ENCODE measurements around the gene CCDC85A.

CCDC85A gene

DNA sequence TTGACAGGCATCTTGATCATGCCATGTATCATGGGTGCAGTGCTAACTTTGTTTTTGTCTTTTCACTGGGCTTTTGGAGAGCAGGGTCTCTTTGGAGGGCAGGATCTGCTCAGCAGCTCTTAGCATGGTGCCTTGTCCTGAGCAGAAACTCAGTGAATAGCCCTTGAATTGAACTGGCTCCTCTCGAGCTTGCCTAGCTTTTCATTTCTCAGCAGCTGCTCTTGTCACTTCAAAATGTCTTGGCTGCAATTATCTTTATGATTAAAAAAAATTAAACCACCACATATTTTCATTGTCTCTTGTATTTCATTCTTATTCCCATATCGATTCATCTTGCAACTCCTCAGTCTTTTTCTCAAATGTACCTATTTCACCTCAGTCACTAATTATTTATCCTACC lies 50.5 kb downstream of the CCDC85A start:
- no peak overlapping the region for H3K4me3 ChIP-seq
- H3K9ac ChIP-seq (ENCODE audit: insufficient read length): no peak overlapping the region
- no peaks in the 10 kb centered on the region for H3K36me3 ChIP-seq (ENCODE audit: insufficient read depth, low read length)
- DNase-seq (ENCODE audit: low read depth, low spot score): no peak
- TF ChIP-seq FOXP2 (optimal IDR thresholded peaks at IDR 0.05; ENCODE audit: control extremely low read depth, extremely low read length, insufficient read depth) (no peak), POLR2AphosphoS5 (IDR thresholded peaks at IDR 0.05; ENCODE audit: borderline replicate concordance, low read depth, low read length) (no peak), EZH2 (IDR thresholded peaks at IDR 0.05) (no peak)
- H3K27ac ChIP-seq: no peak overlapping the region
- no peaks in the 10 kb centered on the region for H3K9me3 ChIP-seq (ENCODE audit: low read depth, low read length)

DNA sequence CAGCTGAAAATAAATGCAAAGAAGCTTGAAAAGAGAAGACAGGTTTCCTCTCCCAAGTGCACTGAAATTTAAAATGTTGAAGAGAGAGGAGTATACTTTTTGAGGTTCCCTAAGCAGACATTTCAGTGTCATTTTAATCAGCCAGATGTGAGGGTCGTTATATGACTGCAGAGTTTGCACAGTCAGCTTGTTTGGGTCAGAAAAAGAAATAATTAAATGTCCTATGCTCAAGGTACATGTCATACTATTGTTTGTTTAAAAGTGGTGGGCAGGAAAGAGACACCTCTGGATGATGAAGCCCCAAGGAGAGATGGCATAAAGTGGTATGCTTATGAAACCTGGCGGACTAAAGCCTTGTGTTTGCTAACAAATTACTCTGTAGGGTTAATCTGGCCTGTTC lies 55.2 kb downstream of the CCDC85A start:
- Histone ChIP-seq H3K9me3 (ENCODE audit: low read depth, low read length) (no peaks in the 10 kb centered on the region), H3K36me3 (ENCODE audit: insufficient read depth, low read length) (no peaks in the 10 kb centered on the region), H3K27ac (no peak overlapping the region), H3K4me3 (no peak overlapping the region), H3K9ac (ENCODE audit: insufficient read length) (no peak overlapping the region)
- TF ChIP-seq POLR2AphosphoS5 (IDR thresholded peaks at IDR 0.05; ENCODE audit: borderline replicate concordance, low read depth, low read length) (no peak), FOXP2 (optimal IDR thresholded peaks at IDR 0.05; ENCODE audit: control extremely low read depth, extremely low read length, insufficient read depth) (no peak), EZH2 (IDR thresholded peaks at IDR 0.05) (no peak)
- no peak for DNase-seq (ENCODE audit: low read depth, low spot score)

DNA sequence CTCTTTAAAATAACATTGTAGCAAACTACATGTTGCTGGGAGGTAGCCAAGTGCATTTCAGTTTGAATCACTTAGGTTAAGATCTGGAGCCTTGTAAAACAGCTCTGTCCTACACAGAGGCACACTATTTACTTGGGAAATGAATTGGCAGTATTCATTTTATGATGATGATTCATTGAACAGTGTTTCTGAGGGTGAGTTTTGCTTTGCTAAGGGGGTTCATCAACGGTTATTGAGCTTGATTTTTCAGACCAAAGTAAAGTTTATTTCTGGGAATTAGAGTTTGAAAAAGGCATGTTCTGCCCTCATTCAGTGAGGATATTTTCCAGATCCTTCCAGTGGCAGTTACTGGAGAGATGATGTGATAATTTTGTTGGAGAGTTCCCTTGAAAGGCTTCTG lies 55.6 kb downstream of the CCDC85A start:
- no peak overlapping the region for H3K27ac ChIP-seq
- H3K36me3 ChIP-seq (ENCODE audit: insufficient read depth, low read length): no peaks in the 10 kb centered on the region
- no peaks in the 10 kb centered on the region for H3K9me3 ChIP-seq (ENCODE audit: low read depth, low read length)
- H3K4me3 ChIP-seq: no peak overlapping the region
- no peak overlapping the region for H3K9ac ChIP-seq (ENCODE audit: insufficient read length)
- no peak for TF ChIP-seq EZH2 (IDR thresholded peaks at IDR 0.05)
- no peak for TF ChIP-seq FOXP2 (optimal IDR thresholded peaks at IDR 0.05; ENCODE audit: control extremely low read depth, extremely low read length, insufficient read depth)
- TF ChIP-seq POLR2AphosphoS5 (IDR thresholded peaks at IDR 0.05; ENCODE audit: borderline replicate concordance, low read depth, low read length): no peak
- DNase-seq (ENCODE audit: low read depth, low spot score): no peak

DNA sequence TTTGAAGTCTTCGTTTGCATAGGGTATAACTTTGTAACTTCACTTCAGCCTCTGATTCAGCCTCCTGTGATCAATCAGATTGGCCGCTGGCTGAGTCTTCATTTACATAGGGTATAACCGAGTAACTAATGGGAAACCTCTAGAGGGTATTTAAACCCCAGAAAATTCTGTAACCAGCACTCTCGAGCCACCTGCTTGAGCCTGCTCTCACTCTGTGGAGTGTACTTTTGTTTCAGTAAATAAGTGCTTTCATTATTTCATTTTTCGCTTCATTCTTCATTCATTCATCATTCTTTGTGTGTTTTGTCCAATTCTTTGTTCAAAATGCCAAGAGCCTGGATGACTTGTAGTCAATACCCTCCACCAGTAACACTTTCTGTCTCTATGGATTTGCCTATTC lies 56.4 kb downstream of the CCDC85A start:
- TF ChIP-seq POLR2AphosphoS5 (IDR thresholded peaks at IDR 0.05; ENCODE audit: borderline replicate concordance, low read depth, low read length) (no peak), EZH2 (IDR thresholded peaks at IDR 0.05) (no peak), FOXP2 (optimal IDR thresholded peaks at IDR 0.05; ENCODE audit: control extremely low read depth, extremely low read length, insufficient read depth) (no peak)
- H3K4me3 ChIP-seq: no peak overlapping the region
- DNase-seq (ENCODE audit: low read depth, low spot score): no peak
- no peaks in the 10 kb centered on the region for H3K36me3 ChIP-seq (ENCODE audit: insufficient read depth, low read length)
- no peak overlapping the region for H3K9ac ChIP-seq (ENCODE audit: insufficient read length)
- no peak overlapping the region for H3K27ac ChIP-seq
- H3K9me3 ChIP-seq (ENCODE audit: low read depth, low read length): no peaks in the 10 kb centered on the region

DNA sequence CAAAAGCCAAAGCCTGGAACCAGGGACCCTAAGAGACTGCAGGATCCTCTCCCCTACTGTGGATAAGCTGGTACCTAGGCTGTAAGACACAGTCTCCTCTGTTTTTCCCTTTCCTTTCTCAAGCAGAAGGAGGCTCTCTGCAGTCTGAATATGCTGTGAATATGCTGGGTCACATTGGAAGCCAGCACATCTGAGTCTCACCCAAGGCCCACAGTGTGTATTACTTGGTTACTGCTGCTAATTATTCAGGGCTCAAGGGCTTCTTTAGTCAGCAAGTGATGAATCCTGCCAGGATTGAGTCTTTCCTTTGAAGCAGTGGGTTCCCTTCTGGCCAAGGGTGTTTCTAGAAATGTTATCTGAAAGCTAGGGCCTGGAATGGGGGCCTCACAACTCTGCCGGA lies 60.7 kb downstream of the CCDC85A start:
- Histone ChIP-seq H3K9ac (ENCODE audit: insufficient read length) (no peak overlapping the region), H3K27ac (no peak overlapping the region), H3K36me3 (ENCODE audit: insufficient read depth, low read length) (no peaks in the 10 kb centered on the region), H3K9me3 (ENCODE audit: low read depth, low read length) (no peaks in the 10 kb centered on the region), H3K4me3 (no peak overlapping the region)
- no peak for DNase-seq (ENCODE audit: low read depth, low spot score)
- TF ChIP-seq EZH2 (IDR thresholded peaks at IDR 0.05) (no peak), POLR2AphosphoS5 (IDR thresholded peaks at IDR 0.05; ENCODE audit: borderline replicate concordance, low read depth, low read length) (no peak), FOXP2 (optimal IDR thresholded peaks at IDR 0.05; ENCODE audit: control extremely low read depth, extremely low read length, insufficient read depth) (no peak)

DNA sequence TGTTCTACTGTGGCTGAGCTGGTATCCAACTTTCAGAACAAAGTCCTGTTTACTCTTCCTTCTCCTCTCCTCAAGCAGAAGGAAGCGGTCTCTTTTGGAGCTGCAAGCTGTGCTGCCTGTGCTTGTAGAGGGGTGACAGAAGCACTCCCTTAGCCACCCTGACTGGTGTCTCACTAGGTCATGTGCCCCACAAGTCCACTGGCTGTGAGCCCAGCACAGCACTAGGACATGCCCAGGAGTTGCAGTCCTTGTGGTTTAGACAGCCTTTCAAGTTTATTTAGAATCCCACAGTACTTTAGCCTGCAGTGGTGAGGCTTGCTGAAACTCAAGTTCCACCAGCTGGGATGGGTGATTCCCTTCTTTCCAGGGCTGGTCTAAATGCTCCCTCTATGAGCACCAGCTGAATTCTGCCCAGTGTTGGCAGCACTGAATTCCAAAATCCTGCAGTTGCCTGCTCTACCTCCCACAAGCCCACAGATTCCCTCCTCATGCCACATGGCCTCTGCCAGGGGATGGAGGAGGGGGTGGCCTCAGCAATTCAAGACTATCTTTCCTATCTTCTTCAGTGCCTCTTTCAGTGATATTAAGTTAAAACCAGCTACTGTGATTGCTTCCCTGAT lies 61.2 kb downstream of the CCDC85A start:
- H3K4me3 ChIP-seq: no peak overlapping the region
- DNase-seq (ENCODE audit: low read depth, low spot score): no peak
- H3K9me3 ChIP-seq (ENCODE audit: low read depth, low read length): no peaks in the 10 kb centered on the region
- no peak overlapping the region for H3K27ac ChIP-seq
- no peak overlapping the region for H3K9ac ChIP-seq (ENCODE audit: insufficient read length)
- no peak for TF ChIP-seq FOXP2 (optimal IDR thresholded peaks at IDR 0.05; ENCODE audit: control extremely low read depth, extremely low read length, insufficient read depth)
- TF ChIP-seq POLR2AphosphoS5 (IDR thresholded peaks at IDR 0.05; ENCODE audit: borderline replicate concordance, low read depth, low read length): no peak
- TF ChIP-seq EZH2 (IDR thresholded peaks at IDR 0.05): no peak
- H3K36me3 ChIP-seq (ENCODE audit: insufficient read depth, low read length): no peaks in the 10 kb centered on the region

DNA sequence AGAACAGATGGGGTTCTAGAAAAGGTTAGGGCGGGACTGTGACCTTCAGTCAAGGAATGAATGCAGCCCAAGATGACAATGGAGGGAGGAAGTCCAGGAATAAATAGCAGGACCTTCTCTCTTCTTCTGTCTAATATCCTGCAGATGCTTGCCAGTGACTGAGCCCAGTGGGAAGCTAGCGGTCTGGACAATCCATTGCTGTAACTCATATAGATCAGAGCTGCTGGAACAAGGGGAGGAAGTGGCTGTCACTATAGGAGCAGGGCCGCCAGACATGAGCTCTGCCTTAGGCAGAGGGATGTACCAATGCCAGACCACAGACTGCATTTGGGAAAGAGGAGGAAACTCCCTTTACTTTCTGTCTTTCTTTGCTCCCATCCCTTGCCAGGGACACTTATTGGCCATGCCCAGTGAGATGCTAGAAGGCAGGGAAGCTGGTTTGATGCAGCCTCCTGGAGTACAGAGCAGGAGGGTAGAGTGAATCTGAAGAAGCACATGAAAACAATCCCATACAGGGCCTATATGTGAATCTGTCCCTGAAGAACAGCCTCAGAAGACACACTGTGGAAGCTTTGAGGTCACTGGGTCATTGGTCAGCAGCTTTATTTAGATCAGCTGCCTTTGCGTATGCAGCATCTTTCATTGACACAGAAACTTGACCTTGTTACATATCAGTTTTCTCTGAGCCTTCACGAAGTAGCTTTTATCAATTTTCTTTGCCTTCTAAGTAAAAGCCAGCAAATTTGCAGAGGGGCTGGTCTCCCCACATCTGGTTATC lies 65.4 kb downstream of the CCDC85A start:
- Histone ChIP-seq H3K27ac (no peak overlapping the region), H3K4me3 (no peak overlapping the region), H3K9me3 (ENCODE audit: low read depth, low read length) (no peaks in the 10 kb centered on the region), H3K36me3 (ENCODE audit: insufficient read depth, low read length) (no peaks in the 10 kb centered on the region), H3K9ac (ENCODE audit: insufficient read length) (no peak overlapping the region)
- no peak for TF ChIP-seq EZH2 (IDR thresholded peaks at IDR 0.05)
- no peak for TF ChIP-seq POLR2AphosphoS5 (IDR thresholded peaks at IDR 0.05; ENCODE audit: borderline replicate concordance, low read depth, low read length)
- TF ChIP-seq FOXP2 (optimal IDR thresholded peaks at IDR 0.05; ENCODE audit: control extremely low read depth, extremely low read length, insufficient read depth): no peak
- DNase-seq (ENCODE audit: low read depth, low spot score): no peak

DNA sequence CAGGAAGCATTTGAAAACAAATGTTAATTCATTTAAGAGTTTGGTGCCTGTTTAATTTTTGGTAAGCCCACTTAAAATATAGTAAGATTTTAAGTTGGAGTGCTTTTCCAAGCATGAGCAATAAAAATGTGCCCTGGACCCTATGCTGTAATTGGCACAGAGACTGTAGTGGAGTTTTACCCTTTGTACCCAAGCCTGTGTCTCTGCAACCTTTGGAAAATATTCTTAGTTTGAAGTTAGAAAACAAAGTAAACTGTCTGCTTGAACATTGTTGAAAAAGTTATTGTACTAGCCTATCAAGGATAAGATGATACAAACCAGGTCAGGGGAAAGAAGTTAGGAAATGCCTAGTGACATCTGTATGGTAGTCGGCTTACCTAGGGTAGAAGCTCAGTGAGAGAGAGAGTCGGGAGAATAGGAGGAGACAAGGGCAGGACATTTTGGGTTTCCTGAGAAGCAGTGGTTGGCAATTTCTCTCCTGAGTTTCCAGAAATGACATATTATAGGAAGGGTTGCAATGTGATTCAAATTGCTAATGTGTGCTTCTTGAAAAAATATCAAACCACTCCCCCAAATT lies 66.5 kb downstream of the CCDC85A start:
- no peaks in the 10 kb centered on the region for H3K36me3 ChIP-seq (ENCODE audit: insufficient read depth, low read length)
- DNase-seq (ENCODE audit: low read depth, low spot score): no peak
- H3K27ac ChIP-seq: no peak overlapping the region
- H3K9me3 ChIP-seq (ENCODE audit: low read depth, low read length): no peaks in the 10 kb centered on the region
- no peak overlapping the region for H3K4me3 ChIP-seq
- no peak overlapping the region for H3K9ac ChIP-seq (ENCODE audit: insufficient read length)
- TF ChIP-seq POLR2AphosphoS5 (IDR thresholded peaks at IDR 0.05; ENCODE audit: borderline replicate concordance, low read depth, low read length) (no peak), EZH2 (IDR thresholded peaks at IDR 0.05) (no peak), FOXP2 (optimal IDR thresholded peaks at IDR 0.05; ENCODE audit: control extremely low read depth, extremely low read length, insufficient read depth) (no peak)
